Liver (tissue), 3 donors: Measurements from ENCODE around the gene PLCB1.

Experiments used
- ATF3 ChIP-seq: IDR thresholded peaks from 2 replicates; pipeline ENCODE4 v1.6.1; 2016; ENCODE audit warnings: antibody characterized with exemption
- CTCF ChIP-seq: fragments of 150-350 bp; IDR thresholded peaks from 2 replicates; pipeline ENCODE4 v1.5.1; 2017; ENCODE audit warnings: improper control_type of control experiment, low read depth, low read length; ENCODE audit not compliant: missing input control
- EGR1 ChIP-seq, 2 donors: IDR thresholded peaks; 2 replicates each; pipeline ENCODE4 v1.6.1; 2016 to 2018; ENCODE audit warnings: antibody characterized with exemption in 2 of 2, low read depth in 2 of 2
- FOXA1 ChIP-seq: IDR thresholded peaks from 2 replicates; pipeline ENCODE4 v1.6.1; 2016; ENCODE audit warnings: antibody characterized with exemption
- GABPA ChIP-seq, 2 donors: IDR thresholded peaks in 1 of 2; conservative IDR thresholded peaks in 1 of 2; 2 replicates each; pipeline ENCODE4 v1.6.1; 2016; ENCODE audit warnings: antibody characterized with exemption in 2 of 2, mild to moderate bottlenecking in 1 of 2, moderate library complexity in 1 of 2
- HNF4G ChIP-seq: IDR thresholded peaks from 2 replicates; pipeline ENCODE4 v1.6.1; 2016; ENCODE audit warnings: antibody characterized with exemption
- JUND ChIP-seq, 2 donors: IDR thresholded peaks; 2 replicates each; pipeline ENCODE4 v1.6.1; 2016; ENCODE audit warnings: antibody characterized with exemption in 2 of 2
- MAX ChIP-seq: IDR thresholded peaks from 2 replicates; pipeline ENCODE4 v1.6.1; 2016; ENCODE audit warnings: antibody characterized with exemption
- RAD21 ChIP-seq, 2 donors: IDR thresholded peaks; 2 replicates each; pipeline ENCODE4 v1.6.1; 2016; ENCODE audit warnings: antibody characterized with exemption in 2 of 2, mild to moderate bottlenecking in 2 of 2
- REST ChIP-seq: IDR thresholded peaks from 2 replicates; pipeline ENCODE4 v1.6.1; 2016; ENCODE audit warnings: antibody characterized with exemption, mild to moderate bottlenecking
- SP1 ChIP-seq: IDR thresholded peaks from 2 replicates; pipeline ENCODE4 v1.6.1; 2018; ENCODE audit warnings: antibody characterized with exemption, mild to moderate bottlenecking
- TAF1 ChIP-seq: conservative IDR thresholded peaks from 2 replicates; pipeline ENCODE4 v1.6.1; 2016; ENCODE audit warnings: antibody characterized with exemption, mild to moderate bottlenecking
- YY1 ChIP-seq: IDR thresholded peaks from 2 replicates; pipeline ENCODE4 v1.6.1; 2016; ENCODE audit warnings: antibody characterized with exemption, mild to moderate bottlenecking
- ZBTB33 ChIP-seq: IDR thresholded peaks from 2 replicates; pipeline ENCODE4 v1.6.1; 2016; ENCODE audit warnings: antibody characterized with exemption
- donor health status: healthy.
- donor health status: healthy.

- no peak for TF ChIP-seq CTCF
- TF ChIP-seq ZBTB33, result no peak
- TF ChIP-seq REST, result no peak
- no peak for TF ChIP-seq YY1
- TF ChIP-seq FOXA1, result no peak
- no peak for TF ChIP-seq JUND (IDR thresholded peaks at IDR 0.05)
- no peak for TF ChIP-seq ATF3
- TF ChIP-seq GABPA (IDR thresholded peaks at IDR 0.05 in 1 of 2, conservative IDR thresholded peaks at IDR 0.05 in 1 of 2), result no peak
- no peak for TF ChIP-seq MAX
- no peak for TF ChIP-seq HNF4G
- no peak for TF ChIP-seq RAD21 (IDR thresholded peaks at IDR 0.05)
- TF ChIP-seq SP1, result no peak
- no peak for TF ChIP-seq EGR1 (IDR thresholded peaks at IDR 0.05; ENCODE audit: low read depth in 2 of 2)
- TF ChIP-seq TAF1, result no peak
Measured at GRCh38 chr20:8490076-8490830, 358.2 kb downstream of the PLCB1 start.
